HCT116 (cell line): ENCODE measurements around the gene LFNG. TPM values are rescaled to one million over a fixed set of nuclear protein-coding genes. Genes with fewer than 3 reads are reported as not detected.

Experiments used
- ATAC-seq: fragments of 200-7000 bp; cut with Tn5 transposase; 2 replicates; pipeline ENCODE4 v1.9.1; 2020; ENCODE audit warnings: mild to moderate bottlenecking, moderate library complexity
- BruUV-seq: library from RNA; stranded (reverse); fragments of 400-500 nt; replicated peaks from 2 replicates; lab custom pipeline; 2021; lab: Mats Ljungman, UMichigan
- CTCF ChIA-PET: fragments of 300-600 bp; sonication (Branson Sonifier 250); formaldehyde crosslinking; loops from one replicate; lab custom pipeline; 2021; ENCODE audit warnings: antibody characterized with exemption; lab: Charles Lee
- POLR2A ChIA-PET: fragments of 300-600, 350-600 bp; sonication (Branson Sonifier 250); formaldehyde crosslinking; loops from one replicate; lab custom pipeline; 2021; ENCODE audit warnings: antibody characterized with exemption; lab: Charles Lee
- RAD21 ChIA-PET, 2 experiments: fragments of 300-600 bp; sonication (Branson Sonifier 250); formaldehyde crosslinking; loops; one replicate each; lab custom pipeline; 2023; ENCODE audit warnings: low total read pairs in 2 of 2; ENCODE audit not compliant: uncharacterized antibody in 2 of 2, unreplicated experiment in 2 of 2, low non-redundant PET in 1 of 2; lab: Charles Lee
- DNase-seq: peaks from one replicate; pipeline ENCODE4 v3.0.0-alpha.2; 2010; ENCODE audit warnings: low read depth, low spot score
- H2AFZ ChIP-seq: fragments of 200-600 bp; shearing (Covaris generic), sonication (generic); 2 replicates; pipeline ENCODE4 v1.6.1; 2017; ENCODE audit warnings: low read depth, mixed run types, mixed read lengths, antibody characterized with exemption, low read length; ENCODE audit not compliant: poor library complexity, severe bottlenecking
- H3K27ac ChIP-seq: 2 replicates; pipeline ENCODE4 v1.5.1; 2012; ENCODE audit warnings: low read depth, low read length
- H3K27me3 ChIP-seq: fragments of 200-600 bp; sonication (generic); 2 replicates; pipeline ENCODE4 v1.6.1; 2016; ENCODE audit warnings: mixed run types, low read length, mixed read lengths; ENCODE audit not compliant: insufficient read depth
- H3K36me3 ChIP-seq, 2 experiments: fragments of 200-500 bp in 1 of 2; fragments of 200-600 bp in 1 of 2; sonication (Bioruptor generic) in 1 of 2; sonication (generic) in 1 of 2; 2 replicates each; pipeline versions ENCODE4 v1.5.1 to v1.6.1; 2014 to 2016; ENCODE audit warnings: low read length in 2 of 2, inconsistent platforms in 1 of 2, mixed read lengths in 1 of 2, mixed run types in 1 of 2; ENCODE audit not compliant: insufficient read depth in 2 of 2, control insufficient read depth in 1 of 2
- H3K4me1 ChIP-seq, 2 experiments: fragments of 200-600 bp in 1 of 2; sonication (generic) in 1 of 2; 2 replicates each; pipeline versions ENCODE4 v1.5.1 to v1.6.1; 2012 to 2017; ENCODE audit warnings: low read length in 2 of 2, inconsistent platforms in 1 of 2, mild to moderate bottlenecking in 1 of 2, mixed read lengths in 1 of 2, mixed run types in 1 of 2, moderate library complexity in 1 of 2; ENCODE audit not compliant: insufficient read depth in 2 of 2, control insufficient read depth in 1 of 2
- H3K4me2 ChIP-seq: fragments of 200-600 bp; sonication (generic); 2 replicates; pipeline ENCODE4 v1.6.1; 2017; ENCODE audit warnings: mixed run types, low read length, mixed read lengths
- H3K4me3 ChIP-seq, 2 experiments: fragments of 200-600 bp in 1 of 2; sonication (generic) in 1 of 2; replicated peaks in 1 of 2; 2 replicates each; pipeline ENCODE4 v1.5.1; 2011 to 2016; ENCODE audit warnings: low read length in 2 of 2, control low read depth in 1 of 2, low read depth in 1 of 2, mild to moderate bottlenecking in 1 of 2, mixed read lengths in 1 of 2, mixed run types in 1 of 2
- H3K79me2 ChIP-seq: fragments of 200-600 bp; sonication (generic); 2 replicates; pipeline ENCODE4 v1.6.1; 2017; ENCODE audit warnings: mild to moderate bottlenecking, mixed run types, low read length, moderate library complexity, mixed read lengths; ENCODE audit not compliant: insufficient read depth
- H3K9ac ChIP-seq: fragments of 200-600 bp; sonication (generic); 2 replicates; pipeline ENCODE4 v1.6.1; 2016; ENCODE audit warnings: low read length, mixed read lengths
- H3K9me2 ChIP-seq: fragments of 200-600 bp; sonication (generic), shearing (Covaris generic); 2 replicates; pipeline ENCODE4 v1.6.1; 2017; ENCODE audit warnings: mixed run types, mild to moderate bottlenecking, moderate library complexity; ENCODE audit not compliant: insufficient read depth
- H3K9me3 ChIP-seq, 2 experiments: fragments of 200-500 bp in 1 of 2; fragments of 200-600 bp in 1 of 2; sonication (Bioruptor generic) in 1 of 2; sonication (generic) in 1 of 2; 2 replicates each; pipeline ENCODE4 v1.6.1; 2014 to 2017; ENCODE audit warnings: low read length in 2 of 2, mixed read lengths in 2 of 2, inconsistent platforms in 1 of 2, low read depth in 1 of 2, mild to moderate bottlenecking in 1 of 2, mixed run types in 1 of 2, moderate library complexity in 1 of 2; ENCODE audit not compliant: control insufficient read depth in 1 of 2, insufficient read depth in 1 of 2
- H4K20me1 ChIP-seq: fragments of 200-600 bp; sonication (generic), shearing (Covaris generic); 2 replicates; pipeline ENCODE4 v1.6.1; 2017; ENCODE audit warnings: mixed run types, mild to moderate bottlenecking, moderate library complexity; ENCODE audit not compliant: insufficient read depth
- EZH2 ChIP-seq: fragments of 200-600 bp; sonication (generic); IDR thresholded peaks from 2 replicates; pipeline ENCODE4 v1.6.1; 2017; ENCODE audit warnings: antibody characterized with exemption, mixed run types
- EZH2phosphoT487 ChIP-seq: fragments of 200-600 bp; IDR thresholded peaks from 2 replicates; pipeline ENCODE4 v1.6.1; 2018; ENCODE audit warnings: antibody characterized with exemption, borderline replicate concordance
- JUND ChIP-seq: IDR thresholded peaks from 2 replicates; pipeline ENCODE4 v1.6.1; 2012
- MAX ChIP-seq: IDR thresholded peaks from 2 replicates; pipeline ENCODE4 v1.6.1; 2012
- SIN3A ChIP-seq: IDR thresholded peaks from 2 replicates; pipeline ENCODE4 v1.6.1; 2012; ENCODE audit warnings: low read depth
- SP1 ChIP-seq: IDR thresholded peaks from 2 replicates; pipeline ENCODE4 v1.6.1; 2012; ENCODE audit warnings: low read depth
- intact Hi-C: fragments of 100-400 bp; cut with micrococcal nuclease; formaldehyde crosslinking; loops from 2 replicates; pipeline ENCODE4 v1.10.0; 2022
- total RNA-seq: library from RNA; stranded (reverse); gene quantifications from one replicate; pipeline ENCODE4 v1.2.1, GENCODE V29; 2021; ENCODE audit not compliant: unreplicated experiment
- TF ChIP-seq, protein P1 (sequence below), 3 experiments: fragments of 200-600 bp in 1 of 3; sonication (generic) in 1 of 3; IDR thresholded peaks in 2 of 3; conservative IDR thresholded peaks in 1 of 3; 2 replicates each; pipeline ENCODE4 v1.5.1; 2012 to 2017; ENCODE audit warnings: low read depth in 2 of 3, low read length in 2 of 3, antibody characterized with exemption in 1 of 3, borderline replicate concordance in 1 of 3, control low read depth in 1 of 3, mild to moderate bottlenecking in 1 of 3, mixed read lengths in 1 of 3, mixed run types in 1 of 3, moderate library complexity in 1 of 3; ENCODE audit not compliant: insufficient read depth in 1 of 3

The LFNG gene
- total RNA-seq, 1 experiment from 2014 or later = 14.3 TPM

GRCh38 chr7:2507917-2508306 lies 11.7 kb upstream of the LFNG start:
- H3K9ac ChIP-seq = no peak overlapping the region
- H3K9me2 ChIP-seq = no peaks in the 10 kb centered on the region
- no peaks in the 10 kb centered on the region for H3K79me2 ChIP-seq
- H3K27me3 ChIP-seq = no peaks in the 10 kb centered on the region
- ChIA-PET RAD21 (no interaction called here), POLR2A (no interaction called here), CTCF (no interaction called here)
- H2AFZ ChIP-seq = no peak overlapping the region
- ATAC-seq = no peak
- TF ChIP-seq SP1 = no peak
- no peak for TF ChIP-seq MAX
- no peak for TF ChIP-seq SIN3A
- no peak for TF ChIP-seq EZH2phosphoT487
- TF ChIP-seq, protein P1, sequence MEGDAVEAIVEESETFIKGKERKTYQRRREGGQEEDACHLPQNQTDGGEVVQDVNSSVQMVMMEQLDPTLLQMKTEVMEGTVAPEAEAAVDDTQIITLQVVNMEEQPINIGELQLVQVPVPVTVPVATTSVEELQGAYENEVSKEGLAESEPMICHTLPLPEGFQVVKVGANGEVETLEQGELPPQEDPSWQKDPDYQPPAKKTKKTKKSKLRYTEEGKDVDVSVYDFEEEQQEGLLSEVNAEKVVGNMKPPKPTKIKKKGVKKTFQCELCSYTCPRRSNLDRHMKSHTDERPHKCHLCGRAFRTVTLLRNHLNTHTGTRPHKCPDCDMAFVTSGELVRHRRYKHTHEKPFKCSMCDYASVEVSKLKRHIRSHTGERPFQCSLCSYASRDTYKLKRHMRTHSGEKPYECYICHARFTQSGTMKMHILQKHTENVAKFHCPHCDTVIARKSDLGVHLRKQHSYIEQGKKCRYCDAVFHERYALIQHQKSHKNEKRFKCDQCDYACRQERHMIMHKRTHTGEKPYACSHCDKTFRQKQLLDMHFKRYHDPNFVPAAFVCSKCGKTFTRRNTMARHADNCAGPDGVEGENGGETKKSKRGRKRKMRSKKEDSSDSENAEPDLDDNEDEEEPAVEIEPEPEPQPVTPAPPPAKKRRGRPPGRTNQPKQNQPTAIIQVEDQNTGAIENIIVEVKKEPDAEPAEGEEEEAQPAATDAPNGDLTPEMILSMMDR (IDR thresholded peaks at IDR 0.05 in 2 of 3, conservative IDR thresholded peaks at IDR 0.05 in 1 of 3; ENCODE audit: borderline replicate concordance in 1 of 3, insufficient read depth in 1 of 3, low read depth in 2 of 3, low read length in 2 of 3) = no peak
- no peak for TF ChIP-seq EZH2
- no peak for TF ChIP-seq JUND
- H3K4me2 ChIP-seq = no peak overlapping the region
- H3K4me1 ChIP-seq = no peaks in the 10 kb centered on the region
- no peaks in the 10 kb centered on the region for H4K20me1 ChIP-seq
- no peaks in the 10 kb centered on the region for H3K9me3 ChIP-seq
- no TSS peak for BruUV-seq
- H3K36me3 ChIP-seq = no peaks in the 10 kb centered on the region
- no peak overlapping the region for H3K4me3 ChIP-seq
- no peak for DNase-seq
- no peak overlapping the region for H3K27ac ChIP-seq
- intact Hi-C loops = no loop called here
